ENCODE measurements around the gene SMAD6. TPM values are rescaled to one million over a fixed set of nuclear protein-coding genes. Genes with fewer than 3 reads are reported as not detected.

The SMAD6 gene
- total and polyA plus RNA-seq, 2 of the 4 experiments (the other 2 are of a cell fraction) = 4.8 to 8.5 TPM

GRCh38 chr15:66675446-66675845 lies 26.6 kb upstream of the SMAD6 start:
- intact Hi-C loops (cut with micrococcal nuclease) = no loop called here
- H3K14ac ChIP-seq (replicated peaks; ENCODE audit: low read depth, low read length) = no peak overlapping the region
- no peak overlapping the region for H2BK20ac ChIP-seq (ENCODE audit: low read depth, low read length)
- no peaks in the 10 kb centered on the region for H4K20me1 ChIP-seq (ENCODE audit: insufficient read depth, low read length)
- no peaks in the 10 kb centered on the region for H3K27me3 ChIP-seq (ENCODE audit: control insufficient read depth, insufficient read depth, low read length)
- no peak for DNase-seq
- no peaks in the 10 kb centered on the region for H3K9me1 ChIP-seq (ENCODE audit: insufficient read depth, low read length)
- POLR2A ChIA-PET (ENCODE audit: unreplicated experiment) = no interaction called here
- H4K91ac ChIP-seq (ENCODE audit: insufficient read depth, low read depth, low read length) = peak overlapping the region; percentile 15
- no peak overlapping the region for H2BK15ac ChIP-seq (ENCODE audit: low read depth, low read length)
- H3K79me1 ChIP-seq (ENCODE audit: low read depth in 1 of 2, low read length in 2 of 2) = no peaks in the 10 kb centered on the region
- no peak overlapping the region for H3K56ac ChIP-seq (ENCODE audit: extremely low read depth, insufficient read depth, low read length)
- H3K18ac ChIP-seq (ENCODE audit: low read depth, low read length) = no peak overlapping the region
- no peak overlapping the region for H4K8ac ChIP-seq (ENCODE audit: low read depth in 2 of 2, low read length in 2 of 2)
- no peak overlapping the region for H4K5ac ChIP-seq (ENCODE audit: low read depth, low read length)
- H3K36me3 ChIP-seq (ENCODE audit: control insufficient read depth, insufficient read depth, low read length) = no peaks in the 10 kb centered on the region
- CTCF ChIA-PET = no interaction called here
- H3K9ac ChIP-seq (ENCODE audit: low read depth, low read length) = no peak overlapping the region
- H2BK5ac ChIP-seq (ENCODE audit: low read depth, low read length, poor library complexity, severe bottlenecking) = no peak overlapping the region
- no peak overlapping the region for H2AK9ac ChIP-seq (replicated peaks; ENCODE audit: low read depth, low read length, poor library complexity)
- TF ChIP-seq CHD1 (IDR thresholded peaks at IDR 0.05; ENCODE audit: low read depth, low read length) = no peak
- no peak for TF ChIP-seq RAD21 (IDR thresholded peaks at IDR 0.05; ENCODE audit: low read length)
- no peak for TF ChIP-seq USF2 (IDR thresholded peaks at IDR 0.05; ENCODE audit: low read depth, low read length)
- TF ChIP-seq POLR2A (IDR thresholded peaks at IDR 0.05; ENCODE audit: low read depth, low read length) = no peak
- no peak for TF ChIP-seq CTCF (conservative IDR thresholded peaks at IDR 0.05; ENCODE audit: low read depth, low read length)
- BruUV-seq (replicated peaks) = no TSS peak
- H3K9me3 ChIP-seq (ENCODE audit: control insufficient read depth, insufficient read depth, low read length) = peaks cover 2% of the 10 kb centered on the region; the same call in 1 of the 2 replicates
- no peak overlapping the region for H2AK5ac ChIP-seq (ENCODE audit: low read depth, low read length)
- in situ Hi-C loops (cut with MboI; ENCODE audit: low sequenced_read_pairs) = no loop called here
- H2BK120ac ChIP-seq (ENCODE audit: low read depth, low read length) = no peak overlapping the region
- H3K4me2 ChIP-seq (ENCODE audit: low read depth, low read length) = no peak overlapping the region
- H3K23ac ChIP-seq (ENCODE audit: low read depth, low read length) = no peak overlapping the region
- peaks cover 10% of the 10 kb centered on the region for H3K4me1 ChIP-seq (ENCODE audit: control insufficient read depth, insufficient read depth, low read length)
- WGBS, 2 experiments (ENCODE audit: extremely low coverage in 2 of 2, insufficient read length in 1 of 2) = no CpG with 5 or more reads among the region's 1 CpG
- H3K4me3 ChIP-seq (ENCODE audit: insufficient read depth, low read depth, low read length) = no peak overlapping the region
- H3K27ac ChIP-seq (ENCODE audit: insufficient read depth, low read length) = no peak overlapping the region
- no peak overlapping the region for H3K4ac ChIP-seq (ENCODE audit: low read depth, low read length)
- peak overlapping the region; percentile 73 for H2AFZ ChIP-seq (replicated peaks; ENCODE audit: low read length, poor library complexity)
- no peak for ATAC-seq (ENCODE audit: low read depth)
- dilution Hi-C loops (cut with HindIII; ENCODE audit: low sequenced_read_pairs, unreplicated experiment) = no loop called here

Data from IMR-90 (cell line).